GM23338 (cell line): ENCODE data around the gene TNNI2. TPM values are rescaled to one million over a fixed set of nuclear protein-coding genes. Genes with fewer than 3 reads are reported as not detected.

ENCODE experiments used
- ATAC-seq: fragments of 200-7000 bp; cut with Tn5 transposase; 3 replicates; pipeline ENCODE4 v1.9.1; 2020
- DNase-seq: peaks from one replicate; pipeline ENCODE4 v3.0.0-alpha.2; 2015; ENCODE audit warnings: low spot score
- H2AFZ ChIP-seq: fragments of 200-600 bp; sonication (generic); 2 replicates; pipeline ENCODE4 v1.8.0; 2016; ENCODE audit warnings: antibody characterized with exemption, mild to moderate bottlenecking, moderate library complexity
- H3F3A ChIP-seq: fragments of 200-600 bp; sonication (generic); replicated peaks from 2 replicates; pipeline ENCODE4 v1.8.0; 2017; ENCODE audit warnings: antibody characterized with exemption, mixed run types, low read depth
- H3K27ac ChIP-seq: fragments of 200-600 bp; sonication (generic); 2 replicates; pipeline ENCODE4 v1.6.1; 2016; ENCODE audit warnings: low read depth
- H3K27me3 ChIP-seq: fragments of 200-600 bp; sonication (generic); 2 replicates; pipeline ENCODE4 v1.8.0; 2016; ENCODE audit warnings: mild to moderate bottlenecking, mixed run types, moderate library complexity; ENCODE audit not compliant: insufficient read depth
- H3K36me3 ChIP-seq: fragments of 200-600 bp; sonication (generic); 2 replicates; pipeline ENCODE4 v1.8.0; 2016; ENCODE audit warnings: mild to moderate bottlenecking; ENCODE audit not compliant: insufficient read depth
- H3K4me1 ChIP-seq: fragments of 200-600 bp; sonication (generic); 2 replicates; pipeline ENCODE4 v1.8.0; 2016; ENCODE audit warnings: mild to moderate bottlenecking, moderate library complexity; ENCODE audit not compliant: insufficient read depth
- H3K4me2 ChIP-seq: fragments of 200-600 bp; sonication (generic); 2 replicates; pipeline ENCODE4 v1.7.1; 2017; ENCODE audit warnings: mixed run types
- H3K4me3 ChIP-seq: fragments of 200-600 bp; sonication (generic); 2 replicates; pipeline ENCODE4 v1.6.1; 2016; ENCODE audit warnings: mixed run types
- H3K79me2 ChIP-seq: fragments of 200-600 bp; sonication (generic); replicated peaks from 2 replicates; pipeline ENCODE4 v1.8.0; 2017; ENCODE audit warnings: mild to moderate bottlenecking; ENCODE audit not compliant: insufficient read depth
- H3K9me2 ChIP-seq: fragments of 200-600 bp; sonication (generic); 2 replicates; pipeline ENCODE4 v1.8.0; 2017; ENCODE audit not compliant: insufficient read depth
- H4K20me1 ChIP-seq: fragments of 200-600 bp; sonication (generic); replicated peaks from 2 replicates; pipeline ENCODE4 v1.8.0; 2017; ENCODE audit warnings: mild to moderate bottlenecking; ENCODE audit not compliant: insufficient read depth
- H3K27ac Mint-ChIP-seq: 2 replicates; pipeline ENCODE4 v1.8.0; 2020; ENCODE audit warnings: inconsistent platforms, mild to moderate bottlenecking, moderate library complexity, mixed read lengths
- H3K27me3 Mint-ChIP-seq: 3 replicates; pipeline ENCODE4 v1.8.0; 2022; ENCODE audit warnings: low read depth, mild to moderate bottlenecking, moderate library complexity, mixed read lengths, inconsistent platforms; ENCODE audit not compliant: insufficient read depth, poor library complexity
- H3K36me3 Mint-ChIP-seq: 3 replicates; pipeline ENCODE4 v1.8.0; 2021; ENCODE audit warnings: low read depth, mild to moderate bottlenecking, inconsistent platforms, moderate library complexity, mixed read lengths
- H3K4me1 Mint-ChIP-seq: 3 replicates; pipeline ENCODE4 v1.8.0; 2020; ENCODE audit warnings: mild to moderate bottlenecking, inconsistent platforms, mixed read lengths
- H3K4me3 Mint-ChIP-seq: 3 replicates; pipeline ENCODE4 v1.8.0; 2021; ENCODE audit warnings: moderate library complexity, mild to moderate bottlenecking, inconsistent platforms, mixed read lengths
- H3K9me3 Mint-ChIP-seq: 3 replicates; pipeline ENCODE4 v1.8.0; 2020; ENCODE audit warnings: moderate library complexity, mild to moderate bottlenecking, inconsistent platforms, mixed read lengths
- CREB1 ChIP-seq: fragments of 250-450 bp; sonication (Bioruptor Pico); IDR thresholded peaks from 2 replicates; pipeline ENCODE4 v1.5.0; 2020; ENCODE audit warnings: low read depth, mild to moderate bottlenecking, moderate library complexity
- CTCF ChIP-seq, 2 experiments: fragments of 200-600 bp in 1 of 2; sonication (generic) in 1 of 2; conservative IDR thresholded peaks; 2 replicates each; pipeline versions ENCODE4 v1.5.1 to v1.6.1; 2016 to 2017; ENCODE audit warnings: antibody characterized with exemption in 2 of 2, low read depth in 2 of 2, mild to moderate bottlenecking in 2 of 2, moderate library complexity in 1 of 2
- ETS1 ChIP-seq: IDR thresholded peaks from 2 replicates; pipeline ENCODE4 v1.6.1; 2016; ENCODE audit warnings: antibody characterized with exemption
- EZH2phosphoT487 ChIP-seq: fragments of 200-600 bp; sonication (generic); IDR thresholded peaks from one replicate; pipeline ENCODE4 v1.8.1; 2018; ENCODE audit warnings: antibody characterized with exemption; ENCODE audit not compliant: unreplicated experiment
- NANOG ChIP-seq: IDR thresholded peaks from 2 replicates; pipeline ENCODE4 v1.6.1; 2016; ENCODE audit warnings: antibody characterized with exemption, borderline replicate concordance
- REST ChIP-seq: IDR thresholded peaks from one replicate; pipeline ENCODE4 v1.6.1; 2018; ENCODE audit warnings: antibody characterized with exemption; ENCODE audit not compliant: unreplicated experiment
- STAT1 ChIP-seq: IDR thresholded peaks from one replicate; pipeline ENCODE4 v1.6.1; 2016; ENCODE audit warnings: antibody characterized with exemption; ENCODE audit not compliant: unreplicated experiment
- ZNF114 ChIP-seq: fragments of 250-450 bp; sonication (Bioruptor Pico); IDR thresholded peaks from 2 replicates; pipeline ENCODE4 v1.5.0; 2020; ENCODE audit warnings: mild to moderate bottlenecking, moderate library complexity
- ZNF331 ChIP-seq: fragments of 250-450 bp; sonication (Bioruptor Pico); IDR thresholded peaks from 2 replicates; pipeline ENCODE4 v1.5.0; 2020; ENCODE audit warnings: low read depth, mild to moderate bottlenecking, moderate library complexity
- ZNF462 ChIP-seq: fragments of 250-450 bp; sonication (Bioruptor Pico); IDR thresholded peaks from 2 replicates; pipeline ENCODE4 v1.5.0; 2020; ENCODE audit warnings: mild to moderate bottlenecking, moderate library complexity
- polyA plus RNA-seq: library from polyadenylated mRNA; unstranded; fragments of >200 nt; fragmentation: Nextera tagmentation; extraction: Ambion mirVana; gene quantifications from 2 replicates; pipeline ENCODE4 v1.2.1, GENCODE V29; 2016
- total RNA-seq: library from RNA; depleted of rRNA; stranded (reverse); fragments of >200 nt; shearing (Covaris generic); gene quantifications from 2 replicates; pipeline ENCODE4 v1.2.3, GENCODE V29; 2014

The TNNI2 gene
- total and polyA plus RNA-seq, 2 experiments from 2014 or later, result not detected

- TF ChIP-seq ETS1 (no peak), ZNF114 (CRISPR knock-in tag) (no peak), CREB1 (CRISPR knock-in tag) (no peak), ZNF462 (CRISPR knock-in tag) (no peak), STAT1 (no peak)
Observed at GRCh38 chr11:1870721-1871466, 32.1 kb downstream of the TNNI2 start (continued).

- Histone ChIP-seq H3K27me3 (no peaks in the 10 kb centered on the region), H3K4me2 (no peak overlapping the region), H3K27ac (no peak overlapping the region)
- TF ChIP-seq CTCF (conservative IDR thresholded peaks at IDR 0.05; ENCODE audit: low read depth in 2 of 2) (no peak), ETS1 (no peak), REST (no peak), NANOG (no peak), EZH2phosphoT487 (no peak), CREB1 (CRISPR knock-in tag) (no peak), ZNF331 (no peak)
Observed at GRCh38 chr11:1871531-1871930, 32.8 kb downstream of the TNNI2 start.

More at GRCh38 chr11:1871531-1871930, 32.8 kb downstream of the TNNI2 start:
- Histone ChIP-seq H3K36me3 (no peaks in the 10 kb centered on the region), H3K79me2 (no peaks in the 10 kb centered on the region), H3K4me3 (no peak overlapping the region), H3F3A (no peaks in the 10 kb centered on the region), H4K20me1 (no peaks in the 10 kb centered on the region), H3K9me2 (no peaks in the 10 kb centered on the region), H3K4me1 (no peaks in the 10 kb centered on the region), H2AFZ (no peak overlapping the region)
- no peak overlapping the region for H3K4me3 Mint-ChIP-seq
- peaks cover 4% of the 10 kb centered on the region for H3K27me3 Mint-ChIP-seq
- H3K36me3 Mint-ChIP-seq, result no peaks in the 10 kb centered on the region
- peaks cover 2% of the 10 kb centered on the region; the same call in 2 of the 3 replicates for H3K4me1 Mint-ChIP-seq
- H3K9me3 Mint-ChIP-seq, result no peaks in the 10 kb centered on the region
- no peak overlapping the region for H3K27ac Mint-ChIP-seq
- no peak for DNase-seq
- ATAC-seq, result no peak
